Measurements from ENCODE around the gene MED13L.

Gene MED13L

GRCh38 chr12:115973066-115973465 is 304.4 kb downstream of the MED13L start:
- DNase-seq (ENCODE audit: low spot score): no peak

DNA sequence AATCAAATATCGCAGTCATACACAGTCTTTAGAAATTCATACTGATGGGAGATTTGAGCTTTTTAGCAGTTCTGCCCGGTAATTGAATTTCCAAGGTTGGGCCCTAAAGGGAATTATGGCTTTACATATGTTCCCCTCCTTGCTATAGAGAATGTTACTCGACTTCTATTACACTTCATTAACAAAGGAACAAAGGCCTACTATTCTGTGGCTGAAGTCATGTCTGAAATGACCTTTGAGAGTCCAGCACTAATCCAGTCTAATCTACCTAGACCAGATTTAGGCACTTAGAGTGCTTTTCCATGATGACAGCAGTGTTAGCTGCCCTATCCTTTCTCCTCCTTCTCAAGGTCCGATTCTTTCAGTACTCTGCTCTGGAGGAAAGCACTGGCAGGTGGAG is 305.3 kb downstream of the MED13L start:
- DNase-seq (ENCODE audit: low spot score): no peak

DNA sequence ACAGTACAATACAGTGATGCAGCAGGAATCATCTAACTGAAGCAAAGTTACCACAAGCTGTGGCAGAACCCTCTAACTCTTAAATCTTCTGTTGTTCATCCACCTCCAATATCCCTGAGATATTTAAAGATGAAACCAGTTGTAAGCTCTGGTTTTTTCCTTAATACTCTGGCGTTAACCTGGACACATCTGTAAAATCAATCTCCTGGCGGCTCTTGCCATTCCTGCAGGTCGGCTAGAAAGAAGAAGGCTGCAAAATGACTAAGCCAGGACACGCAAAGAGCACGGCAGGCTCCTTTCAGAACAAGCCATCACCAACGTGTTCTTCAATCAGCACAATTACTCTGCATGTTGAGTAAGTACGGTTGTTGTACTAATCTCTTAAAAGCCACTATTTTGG is 309.3 kb downstream of the MED13L start:
- no peak for DNase-seq (ENCODE audit: low spot score)

GRCh38 chr12:115966376-115966775 is 311.1 kb downstream of the MED13L start:
- no peak for DNase-seq (ENCODE audit: low spot score)

- no peak for DNase-seq (ENCODE audit: low spot score)
These were observed 312.9 kb downstream of the MED13L start for GRCh38 chr12:115964626-115965025.

- no peak for DNase-seq (ENCODE audit: low spot score)
These were observed 313.3 kb downstream of the MED13L start for GRCh38 chr12:115964214-115964613.

GRCh38 chr12:115962216-115962615 is 315.3 kb downstream of the MED13L start:
- no peak for DNase-seq (ENCODE audit: low spot score)

- no peak for DNase-seq (ENCODE audit: low spot score)
These were observed 316.4 kb downstream of the MED13L start for GRCh38 chr12:115960868-115961802.

DNA sequence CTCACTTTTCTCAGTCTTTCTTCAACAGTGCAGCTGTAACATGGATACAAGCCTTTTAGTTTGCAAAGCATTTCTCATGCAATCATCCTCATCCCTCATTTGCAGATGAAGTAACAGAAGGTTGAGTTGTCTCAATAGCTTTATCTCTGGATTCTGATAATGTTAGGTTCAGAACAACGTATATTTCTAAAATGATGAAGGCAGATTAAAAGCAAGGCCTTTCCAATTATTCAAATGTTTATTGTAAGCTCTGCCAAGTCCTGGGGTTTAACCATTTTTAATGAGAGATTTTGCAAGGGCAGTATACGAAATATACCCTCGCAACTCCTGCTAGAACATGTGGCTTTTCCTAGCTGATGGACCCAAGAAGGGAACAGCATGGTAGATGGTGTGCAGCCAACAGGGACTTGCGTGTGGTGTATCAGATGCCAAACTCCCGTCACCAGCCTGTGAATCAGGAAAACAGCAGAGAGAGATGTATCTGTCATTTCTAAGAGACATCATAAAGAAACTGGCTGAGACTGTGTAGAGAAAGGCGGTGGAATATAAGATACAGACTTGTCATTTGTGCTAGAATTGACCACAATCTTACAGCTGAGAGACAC is 319.7 kb downstream of the MED13L start:
- no peak for DNase-seq (ENCODE audit: low spot score)

GRCh38 chr12:115956659-115957058 is 320.8 kb downstream of the MED13L start:
- no peak for DNase-seq (ENCODE audit: low spot score)

- DNase-seq (ENCODE audit: low spot score): no peak
These were observed 321.3 kb downstream of the MED13L start for GRCh38 chr12:115956236-115956635.

GRCh38 chr12:115953450-115953849 is 324.0 kb downstream of the MED13L start:
- DNase-seq (ENCODE audit: low spot score): no peak

- no peak for DNase-seq (ENCODE audit: low spot score)
These were observed 324.5 kb downstream of the MED13L start for GRCh38 chr12:115953031-115953430.

DNA sequence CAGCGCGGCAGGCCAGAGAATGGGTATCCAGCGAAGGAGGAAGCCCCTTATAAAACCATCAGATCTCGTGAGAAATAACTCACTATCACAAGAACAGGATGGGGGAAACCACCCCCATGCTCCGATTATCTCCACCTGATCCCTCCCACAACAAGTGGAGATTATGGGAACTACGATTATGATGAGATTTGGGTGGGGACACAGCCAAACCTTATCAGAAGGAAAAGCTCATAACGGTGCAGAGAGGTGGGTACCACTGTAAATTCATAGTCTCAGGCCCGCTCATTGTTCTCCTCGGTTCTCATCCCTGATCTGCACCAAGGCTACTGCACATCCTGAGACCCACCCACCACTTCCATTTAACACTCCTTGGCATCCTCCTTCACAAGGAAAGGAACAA is 326.5 kb downstream of the MED13L start:
- no peak for DNase-seq (ENCODE audit: low spot score)

GRCh38 chr12:115949675-115950074 is 327.8 kb downstream of the MED13L start:
- no peak for DNase-seq (ENCODE audit: low spot score)

DNA sequence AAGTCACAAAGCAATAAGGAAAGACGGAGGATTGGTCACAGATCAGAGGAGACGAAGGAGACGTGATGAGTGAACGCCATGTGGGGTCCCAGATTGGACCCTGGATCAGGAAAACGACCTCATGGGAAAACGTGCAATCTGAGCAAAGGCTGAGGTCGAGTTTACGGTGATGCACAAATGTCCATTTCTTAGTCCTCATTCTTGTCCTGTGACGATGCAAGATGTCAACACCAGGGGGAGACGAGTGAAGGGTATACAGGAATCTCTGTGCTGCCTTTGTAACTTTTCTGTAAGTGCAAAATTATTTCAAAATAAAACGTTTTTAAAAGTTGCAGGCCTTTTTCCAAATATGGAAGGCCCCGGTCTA is 329.8 kb downstream of the MED13L start:
- DNase-seq (ENCODE audit: low spot score): no peak

DNA sequence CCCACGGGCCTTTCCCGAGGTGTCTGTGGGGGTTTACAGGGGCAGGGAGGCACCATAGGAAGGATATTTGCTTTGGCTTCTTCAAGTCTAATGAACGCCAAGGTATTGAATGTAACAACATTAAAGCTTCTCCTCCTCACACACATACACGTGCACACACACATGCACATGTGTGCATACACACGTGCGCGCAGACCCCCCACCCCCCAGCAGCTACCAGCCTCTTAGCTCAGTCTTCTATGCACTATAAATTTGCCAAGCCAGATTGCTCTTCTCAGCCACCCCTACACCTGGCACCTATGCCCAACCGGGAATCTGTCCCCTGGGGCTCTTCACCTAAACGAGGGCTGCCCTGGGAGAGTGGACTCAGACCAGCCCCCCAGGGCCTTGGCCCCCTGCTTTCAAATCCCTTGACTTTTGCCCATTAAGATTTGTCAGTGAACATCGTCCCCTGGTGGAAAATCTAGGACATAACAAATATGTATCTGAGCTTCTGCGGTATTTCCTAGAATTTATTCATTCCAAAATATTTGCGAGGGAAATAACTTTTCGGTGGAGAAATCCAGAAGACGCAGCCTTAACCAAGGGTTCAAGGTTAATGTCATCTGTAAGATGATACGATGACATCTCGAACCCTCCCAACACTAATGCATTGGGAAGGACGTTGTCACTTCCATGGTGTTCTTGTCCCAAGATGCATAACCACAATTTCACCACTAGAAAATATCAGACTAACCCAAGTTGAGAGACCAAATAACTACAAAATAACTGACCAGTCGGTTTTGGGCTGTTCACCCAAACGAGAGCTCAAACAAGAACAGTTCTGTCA is 330.4 kb downstream of the MED13L start:
- DNase-seq (ENCODE audit: low spot score): no peak

DNA sequence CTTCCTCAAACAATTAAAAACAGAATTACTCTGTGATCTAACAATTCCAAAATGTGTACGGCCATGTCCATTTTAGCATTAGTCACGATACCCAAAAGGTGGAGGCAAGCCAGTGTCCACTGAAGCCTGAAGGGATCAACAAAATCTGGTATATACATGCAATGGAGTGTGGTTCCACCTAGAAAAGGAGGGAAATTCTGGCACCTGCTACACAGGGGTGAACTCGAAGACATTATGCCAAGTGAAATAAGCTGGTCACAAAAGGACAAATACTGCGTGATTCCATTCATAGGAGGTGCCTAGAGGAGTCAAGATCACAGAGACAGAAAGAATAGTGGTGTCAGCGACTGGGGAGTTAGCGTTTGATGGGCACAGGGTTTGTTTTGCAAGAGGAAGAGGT is 331.4 kb downstream of the MED13L start:
- DNase-seq (ENCODE audit: low spot score): no peak

GRCh38 chr12:115945491-115945885 is 332.0 kb downstream of the MED13L start:
- no peak for DNase-seq (ENCODE audit: low spot score)

DNA sequence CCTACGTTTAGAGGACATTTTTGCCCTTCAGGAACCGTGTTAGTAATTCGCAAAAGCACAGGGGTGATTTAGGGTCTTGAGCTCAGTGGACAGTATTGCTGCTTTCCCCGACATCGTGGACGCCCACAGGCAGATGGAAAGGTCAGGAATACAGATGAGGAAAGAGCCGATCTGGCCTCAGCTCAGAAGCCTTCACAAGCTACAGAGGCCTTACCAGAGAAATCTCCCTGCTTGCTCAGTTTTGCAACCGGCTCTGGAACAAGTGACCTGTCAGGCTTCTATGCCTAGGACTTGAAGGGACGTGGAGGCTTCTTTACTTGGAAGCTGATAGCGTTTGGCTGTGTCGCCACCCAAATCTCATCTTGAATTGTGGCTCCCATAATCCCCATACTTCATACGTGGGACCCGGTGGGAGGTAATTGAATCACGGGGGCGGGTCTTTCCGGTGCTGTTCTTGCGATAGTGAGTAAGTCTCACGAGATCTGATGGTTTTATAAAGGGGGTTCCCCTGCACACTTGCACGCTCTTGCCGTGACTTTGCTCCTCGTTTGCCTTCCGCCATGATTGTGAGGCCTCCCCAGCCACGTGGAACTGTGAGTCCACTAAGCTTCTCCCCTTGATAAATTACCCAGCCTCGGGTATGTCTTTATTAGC is 332.5 kb downstream of the MED13L start:
- no peak for DNase-seq (ENCODE audit: low spot score)

DNA sequence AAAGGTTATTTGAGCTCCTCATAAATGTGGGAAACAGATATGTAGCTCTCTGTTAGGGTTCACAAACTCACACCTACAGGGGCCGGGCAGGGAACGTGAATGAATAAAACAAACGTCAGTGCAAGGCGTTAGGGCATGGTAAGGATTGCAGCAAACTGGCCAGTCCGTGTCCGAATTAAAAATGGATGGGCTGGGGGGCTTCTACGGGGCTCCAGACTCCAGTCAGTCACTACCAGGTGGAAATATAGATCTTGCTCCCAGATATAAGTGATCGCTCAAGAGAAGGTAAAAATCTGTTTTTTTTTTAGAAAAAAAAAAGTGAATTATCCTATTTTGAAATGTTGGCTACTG is 333.1 kb downstream of the MED13L start:
- no peak for DNase-seq (ENCODE audit: low spot score)

DNA sequence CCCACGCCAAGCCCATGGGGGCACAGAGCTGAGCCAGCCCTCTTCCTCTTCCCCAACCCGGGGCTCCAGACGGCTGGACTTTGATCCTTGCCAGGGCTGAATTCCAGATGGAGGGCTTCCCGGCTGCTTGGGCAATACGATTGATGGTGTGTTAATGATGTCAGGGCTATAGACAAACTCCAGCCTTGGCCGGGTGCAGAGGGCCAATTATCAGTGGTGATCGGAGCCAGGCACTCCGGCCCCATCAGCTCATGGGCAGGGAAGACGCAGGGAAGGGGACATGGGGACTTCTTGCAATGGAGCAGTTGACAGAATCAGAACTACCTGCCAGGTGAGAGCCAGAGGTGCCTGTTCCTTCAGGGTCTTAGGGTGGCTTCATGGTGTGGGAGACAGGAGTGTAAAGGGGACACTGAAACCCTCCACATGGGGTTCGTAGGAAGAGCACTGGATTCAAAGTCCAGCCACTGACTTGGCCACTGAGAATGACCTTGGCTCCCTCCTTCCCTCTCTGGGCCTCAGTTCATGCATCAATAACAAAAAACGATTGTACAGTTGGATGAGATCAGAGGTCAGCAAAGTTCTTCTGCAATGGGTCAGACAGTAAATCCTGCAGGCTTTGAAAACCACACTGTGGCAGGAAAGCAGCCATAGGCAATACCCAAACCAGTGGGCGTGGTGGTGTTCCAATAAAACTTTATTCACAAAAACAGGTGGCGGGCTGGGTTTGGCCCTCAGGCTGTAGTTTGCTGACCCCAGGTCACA is 333.7 kb downstream of the MED13L start:
- peak; percentile 37 for DNase-seq (ENCODE audit: low spot score)
